ENCODE data around the gene BPHL. TPM values are rescaled to one million over a fixed set of nuclear protein-coding genes. Genes with fewer than 3 reads are reported as not detected.

Gene BPHL
- polyA plus RNA-seq, 1 of the 3 experiments (the other 2 are of a cell fraction) = 21.7 TPM

GRCh38 chr6:3131695-3132094, 13.2 kb downstream of the BPHL start:
- no peaks in the 10 kb centered on the region for H4K20me1 ChIP-seq (ENCODE audit: insufficient read depth)
- ChIA-PET POLR2A (no interaction called here), CTCF (interaction anchor here (0.8 to 1.2 kb wide), 3 partner anchors 9 to 120 kb away, joined by 3 to 5 read pairs (median 3); no protein-coding TSS in a partner anchor)
- no peak overlapping the region for H3K27ac ChIP-seq (ENCODE audit: low read depth in 2 of 2, low read length in 1 of 2)
- TF ChIP-seq MAX (IDR thresholded peaks at IDR 0.05; ENCODE audit: low read depth) (no peak), GABPA (IDR thresholded peaks at IDR 0.05; ENCODE audit: low read depth) (no peak), POLR2AphosphoS5 (IDR thresholded peaks at IDR 0.05; ENCODE audit: low read depth, low read length) (no peak), FOSL2 (IDR thresholded peaks at IDR 0.05; ENCODE audit: borderline replicate concordance, low read depth) (no peak), RAD21 (IDR thresholded peaks at IDR 0.05; ENCODE audit: low read length) (no peak), RXRA (IDR thresholded peaks at IDR 0.05; ENCODE audit: borderline replicate concordance, low read depth) (no peak), JUND (IDR thresholded peaks at IDR 0.05) (no peak), FOXJ3 (CRISPR knock-in tag; IDR thresholded peaks at IDR 0.05) (no peak), NRF1 (IDR thresholded peaks at IDR 0.05; ENCODE audit: low read depth, low read length) (no peak), USF2 (IDR thresholded peaks at IDR 0.05; ENCODE audit: borderline replicate concordance, low read depth, low read length) (no peak), REST (IDR thresholded peaks at IDR 0.05; ENCODE audit: low read depth, low read length) (no peak), CHD2 (IDR thresholded peaks at IDR 0.05; ENCODE audit: low read length, partially characterized antibody) (no peak), IRF3 (IDR thresholded peaks at IDR 0.05; ENCODE audit: low read depth, low read length) (no peak), CTCF (IDR thresholded peaks at IDR 0.05) (no peak), TEAD4 (IDR thresholded peaks at IDR 0.05; ENCODE audit: borderline replicate concordance, insufficient read depth) (no peak), PBX3 (IDR thresholded peaks at IDR 0.05) (no peak), ZBTB33 (IDR thresholded peaks at IDR 0.05; ENCODE audit: borderline replicate concordance, low read depth) (no peak), TAF1 (IDR thresholded peaks at IDR 0.05; ENCODE audit: borderline replicate concordance, low read depth, low read length) (no peak), ELF1 (IDR thresholded peaks at IDR 0.05) (no peak)
- H3K36me3 ChIP-seq (replicated peaks in 1 of 2; ENCODE audit: control insufficient read depth in 1 of 2, insufficient read depth in 2 of 2, low read length in 1 of 2) = peaks cover 19 to 25% of the 10 kb centered on the region in 2 experiments
- no peaks in the 10 kb centered on the region for H3K9me3 ChIP-seq
- DNase-seq = no peak
- WGBS (ENCODE audit: low lambda C conversion rate) = 95% methylated on average over 12 of the region's 15 CpGs
- no peak overlapping the region for H3K4me2 ChIP-seq
- no peaks in the 10 kb centered on the region for H3K27me3 ChIP-seq (ENCODE audit: insufficient read depth)
- H2AFZ ChIP-seq (ENCODE audit: low read depth) = no peak overlapping the region
- H3K9ac ChIP-seq = no peak overlapping the region
- H3K79me2 ChIP-seq (ENCODE audit: insufficient read depth) = no peaks in the 10 kb centered on the region
- no peaks in the 10 kb centered on the region for H3K4me1 ChIP-seq (ENCODE audit: control insufficient read depth in 1 of 2, insufficient read depth in 2 of 2, low read depth in 1 of 2, low read length in 1 of 2)
- no peak overlapping the region for H3K4me3 ChIP-seq (ENCODE audit: low read depth in 2 of 2, low read length in 1 of 2)
- no peaks in the 10 kb centered on the region for H3K9me2 ChIP-seq
- no peaks in the 10 kb centered on the region for H3F3A ChIP-seq (replicated peaks; ENCODE audit: insufficient read depth)

All from SK-N-SH (cell line).